Effector memory CD4-positive, alpha-beta T cell (primary cell): ENCODE results near the gene TXK.
A peak's percentile ranks its signal among the peaks of the same experiment; 100 is the strongest.

Experiments
- DNase-seq, 3 donors: peaks; one replicate each; pipeline ENCODE4 v3.0.0-alpha.2; 2020
- H3K27ac ChIP-seq: 2 replicates; pipeline ENCODE4 v1.7.0; 2013; ENCODE audit warnings: mild to moderate bottlenecking, low read length, moderate library complexity; ENCODE audit not compliant: insufficient read depth, poor library complexity, severe bottlenecking
- H3K27me3 ChIP-seq: replicated peaks from 2 replicates; pipeline ENCODE4 v1.7.0; 2013; ENCODE audit warnings: mild to moderate bottlenecking, low read length; ENCODE audit not compliant: insufficient read depth, control insufficient read depth, poor library complexity, severe bottlenecking
- H3K36me3 ChIP-seq: 2 replicates; pipeline ENCODE4 v1.7.0; 2013; ENCODE audit warnings: mild to moderate bottlenecking, low read length, moderate library complexity; ENCODE audit not compliant: control insufficient read depth, insufficient read depth
- H3K4me1 ChIP-seq: 2 replicates; pipeline ENCODE4 v1.7.0; 2013; ENCODE audit warnings: low read length, mild to moderate bottlenecking; ENCODE audit not compliant: control insufficient read depth, insufficient read depth, poor library complexity, severe bottlenecking
- H3K4me3 ChIP-seq: 2 replicates; pipeline ENCODE4 v1.7.0; 2013; ENCODE audit warnings: low read length, low read depth, mild to moderate bottlenecking; ENCODE audit not compliant: insufficient read depth, poor library complexity, severe bottlenecking
- H3K9me3 ChIP-seq: 2 replicates; pipeline ENCODE4 v1.7.0; 2013; ENCODE audit warnings: mild to moderate bottlenecking, low read length, moderate library complexity; ENCODE audit not compliant: control insufficient read depth

The TXK gene

DNA sequence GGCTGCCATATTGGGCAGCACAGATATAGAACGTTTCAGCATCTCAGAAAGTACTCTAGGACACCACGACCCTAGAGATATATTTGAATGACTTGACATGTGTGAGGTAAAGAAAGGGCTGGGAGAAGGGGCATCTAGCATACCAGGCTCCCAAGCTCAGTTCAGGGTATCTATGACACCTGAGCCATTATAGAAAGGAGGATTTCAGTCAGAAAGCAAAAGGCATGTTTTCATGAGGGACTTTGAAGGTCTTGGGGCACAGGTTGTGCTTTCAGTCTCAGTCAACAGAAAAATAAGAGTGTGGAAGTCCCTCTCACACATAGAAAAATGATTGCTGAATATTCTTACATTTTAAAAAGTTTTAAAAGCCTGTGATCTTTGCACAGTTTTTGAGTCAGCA is 65.9 kb downstream of the TXK start:
- no peaks in the 10 kb centered on the region for H3K27me3 ChIP-seq
- H3K27ac ChIP-seq: no peak overlapping the region
- H3K4me1 ChIP-seq: no peaks in the 10 kb centered on the region
- H3K36me3 ChIP-seq: peaks cover 38% of the 10 kb centered on the region
- no peak overlapping the region for H3K4me3 ChIP-seq
- DNase-seq: no peak
- H3K9me3 ChIP-seq: no peaks in the 10 kb centered on the region

DNA sequence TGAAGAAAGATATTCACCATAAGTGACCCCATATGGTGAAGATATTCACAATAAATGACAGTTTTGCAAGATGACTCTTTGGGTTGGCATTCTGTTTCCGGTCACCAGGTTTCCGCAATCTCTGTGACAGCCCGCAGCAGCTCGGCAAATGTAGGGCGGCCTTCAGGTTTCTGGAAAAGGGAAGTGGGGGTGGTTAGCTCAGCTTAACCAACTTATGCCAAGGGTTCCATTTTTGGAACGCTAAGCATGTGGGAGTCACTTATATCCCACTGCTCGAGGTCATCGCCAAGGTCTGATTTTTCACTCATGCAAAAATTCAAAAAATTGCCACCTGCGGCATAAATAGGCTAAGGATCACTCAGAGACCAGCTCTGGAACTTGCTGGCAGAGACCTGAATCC is 66.5 kb downstream of the TXK start:
- no peaks in the 10 kb centered on the region for H3K9me3 ChIP-seq
- H3K27ac ChIP-seq: no peak overlapping the region
- H3K36me3 ChIP-seq: peaks cover 38% of the 10 kb centered on the region
- H3K4me3 ChIP-seq: no peak overlapping the region
- DNase-seq: no peak
- no peaks in the 10 kb centered on the region for H3K4me1 ChIP-seq
- H3K27me3 ChIP-seq: no peaks in the 10 kb centered on the region

DNA sequence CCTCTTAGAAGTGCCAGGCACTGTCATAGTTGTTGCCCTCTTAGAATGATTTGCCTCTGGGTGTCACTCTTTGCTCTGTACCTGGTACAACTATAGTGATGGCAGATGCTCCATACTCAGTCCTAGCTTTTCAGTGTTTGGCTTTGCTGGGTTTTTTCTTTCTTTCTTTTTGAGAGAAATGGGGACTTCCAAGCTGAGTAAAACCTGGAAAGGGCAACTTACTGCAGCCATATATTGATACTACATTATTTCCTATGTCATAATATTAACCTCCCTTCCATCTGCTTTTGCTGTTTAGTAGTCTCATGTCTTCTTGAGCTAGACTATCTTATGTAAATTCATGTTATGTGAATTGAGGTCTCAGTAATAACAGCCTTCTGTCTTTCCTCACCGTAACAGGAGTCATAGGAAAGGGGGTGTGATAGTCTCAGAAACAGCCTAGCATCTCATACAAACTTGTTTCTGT is 68.4 kb downstream of the TXK start:
- H3K27ac ChIP-seq: no peak overlapping the region
- no peaks in the 10 kb centered on the region for H3K4me1 ChIP-seq
- DNase-seq: no peak
- no peaks in the 10 kb centered on the region for H3K27me3 ChIP-seq
- no peak overlapping the region for H3K4me3 ChIP-seq
- H3K9me3 ChIP-seq: no peaks in the 10 kb centered on the region
- peaks cover 27% of the 10 kb centered on the region for H3K36me3 ChIP-seq

DNA sequence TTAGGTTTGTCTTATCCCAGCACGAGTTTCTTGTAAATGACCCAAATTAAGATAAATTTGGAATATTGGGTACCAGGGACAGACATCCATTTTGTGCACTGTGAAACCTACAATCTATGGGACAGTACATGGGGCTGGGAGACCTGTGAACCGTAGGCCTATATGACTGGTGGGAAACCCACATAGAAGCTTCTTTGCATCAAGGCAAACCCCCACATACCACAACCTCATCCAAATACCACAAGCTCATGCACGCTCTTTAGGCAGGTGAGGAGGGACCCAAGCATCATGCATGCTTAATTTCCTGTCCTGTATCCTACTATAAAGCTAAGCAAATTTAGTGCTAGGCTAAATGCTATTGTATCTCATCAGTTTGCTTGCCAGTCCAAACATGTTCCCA is 69.7 kb downstream of the TXK start:
- no peak for DNase-seq
- H3K4me1 ChIP-seq: no peaks in the 10 kb centered on the region
- no peak overlapping the region for H3K27ac ChIP-seq
- H3K27me3 ChIP-seq: no peaks in the 10 kb centered on the region
- no peaks in the 10 kb centered on the region for H3K9me3 ChIP-seq
- no peak overlapping the region for H3K4me3 ChIP-seq
- peaks cover 18% of the 10 kb centered on the region for H3K36me3 ChIP-seq

GRCh38 chr4:48058617-48059530 is 75.2 kb downstream of the TXK start:
- Histone ChIP-seq H3K36me3 (no peaks in the 10 kb centered on the region), H3K9me3 (no peaks in the 10 kb centered on the region), H3K27me3 (no peaks in the 10 kb centered on the region), H3K4me1 (no peaks in the 10 kb centered on the region), H3K27ac (no peak overlapping the region), H3K4me3 (no peak overlapping the region)
- no peak for DNase-seq

GRCh38 chr4:48051078-48051477 is 83.0 kb downstream of the TXK start:
- no peaks in the 10 kb centered on the region for H3K27me3 ChIP-seq
- no peak overlapping the region for H3K27ac ChIP-seq
- H3K4me1 ChIP-seq: peaks cover 20% of the 10 kb centered on the region
- DNase-seq: no peak
- H3K36me3 ChIP-seq: no peaks in the 10 kb centered on the region
- H3K9me3 ChIP-seq: no peaks in the 10 kb centered on the region
- no peak overlapping the region for H3K4me3 ChIP-seq

DNA sequence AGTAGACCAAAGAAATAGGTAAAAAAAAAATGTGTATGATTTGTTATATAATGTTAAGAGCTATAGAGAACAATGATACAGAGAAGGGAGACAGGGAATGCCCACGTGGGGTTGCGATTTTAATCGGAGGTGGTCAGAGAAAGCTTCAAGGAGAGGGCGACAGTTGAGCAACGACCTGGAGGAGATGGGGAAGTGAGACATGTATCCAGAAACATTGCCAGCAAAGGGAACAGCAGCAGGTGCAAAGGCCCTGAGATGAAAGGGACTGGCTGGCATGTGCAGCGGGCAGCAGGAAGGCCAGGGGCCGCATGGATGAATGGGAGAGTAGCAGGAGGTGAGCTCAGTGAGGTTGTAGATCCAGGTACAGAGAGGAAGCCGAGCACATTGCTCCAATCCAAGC is 84.6 kb downstream of the TXK start:
- H3K27ac ChIP-seq: no peak overlapping the region
- H3K4me1 ChIP-seq: peaks cover 23% of the 10 kb centered on the region
- no peak for DNase-seq
- no peaks in the 10 kb centered on the region for H3K9me3 ChIP-seq
- no peaks in the 10 kb centered on the region for H3K27me3 ChIP-seq
- H3K36me3 ChIP-seq: no peaks in the 10 kb centered on the region
- no peak overlapping the region for H3K4me3 ChIP-seq

GRCh38 chr4:48047896-48048295 is 86.2 kb downstream of the TXK start:
- H3K27ac ChIP-seq: no peak overlapping the region
- no peaks in the 10 kb centered on the region for H3K36me3 ChIP-seq
- DNase-seq: no peak
- H3K4me3 ChIP-seq: no peak overlapping the region
- H3K4me1 ChIP-seq: peaks cover 28% of the 10 kb centered on the region
- no peaks in the 10 kb centered on the region for H3K27me3 ChIP-seq
- no peaks in the 10 kb centered on the region for H3K9me3 ChIP-seq

DNA sequence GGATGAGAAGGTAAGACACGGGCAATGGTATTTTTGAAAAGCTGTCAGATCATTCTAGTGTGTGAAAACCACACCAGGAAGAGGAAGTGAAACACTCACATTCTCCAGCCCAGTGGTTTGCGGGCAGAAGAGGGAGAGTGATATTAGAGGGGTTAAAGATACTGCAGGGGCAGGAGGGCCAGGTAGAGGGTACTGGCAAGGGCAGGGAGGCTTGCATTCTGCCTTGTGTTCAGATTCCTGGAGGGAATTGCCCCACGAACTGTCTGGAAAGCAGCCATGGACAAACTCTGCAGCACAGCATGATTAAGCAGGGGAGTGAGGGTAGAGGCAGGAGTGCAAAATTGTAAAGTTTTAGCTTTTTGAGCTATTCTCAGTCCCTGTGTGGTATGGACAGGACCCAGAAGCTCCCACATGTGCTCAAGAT is 86.6 kb downstream of the TXK start:
- H3K4me1 ChIP-seq: peaks cover 28% of the 10 kb centered on the region

DNA sequence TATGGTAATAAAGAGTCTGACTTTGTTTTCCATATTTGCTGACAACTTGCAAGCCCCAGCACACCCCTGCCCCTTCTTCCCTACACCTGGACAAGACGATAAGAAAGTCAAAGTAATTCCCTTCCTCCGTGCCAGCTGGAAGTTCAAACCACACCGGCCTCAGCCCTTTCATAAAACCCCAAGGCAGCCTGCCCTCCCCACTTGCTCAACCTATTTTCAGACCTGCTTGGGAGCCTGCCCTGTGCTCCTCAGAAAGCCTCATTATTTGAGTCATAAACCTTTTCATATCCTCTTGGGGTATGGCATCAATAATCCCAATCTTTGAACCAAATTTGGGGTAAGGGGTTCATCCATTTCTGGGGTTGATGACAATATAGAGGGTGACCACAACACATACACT is 88.0 kb downstream of the TXK start:
- no peak for DNase-seq
- Histone ChIP-seq H3K27ac (no peak overlapping the region), H3K4me3 (no peak overlapping the region), H3K4me1 (peaks cover 28% of the 10 kb centered on the region), H3K27me3 (no peaks in the 10 kb centered on the region), H3K9me3 (no peaks in the 10 kb centered on the region), H3K36me3 (no peaks in the 10 kb centered on the region)

More for the DNA sequence above, 86.6 kb downstream of the TXK start:
- Histone ChIP-seq H3K27me3 (no peaks in the 10 kb centered on the region), H3K27ac (no peak overlapping the region), H3K36me3 (no peaks in the 10 kb centered on the region), H3K4me3 (peak overlapping the region; percentile 6), H3K9me3 (no peaks in the 10 kb centered on the region)
- DNase-seq: peak; percentile 15 to 28 (median 28)
